Activated CD4-positive, alpha-beta T cell treated with anti-CD3 and anti-CD28 coated beads, Interleukin-2, amount 10 ng/mL, durations not matched to agents 7 days and 5 days (primary cell): Measurements from ENCODE around the gene PCLO. TPM values are rescaled to one million over a fixed set of nuclear protein-coding genes. Genes with fewer than 3 reads are reported as not detected.

Experiments used
- CTCF ChIA-PET: fragments of 350-600 bp; sonication (Branson Sonifier 250); formaldehyde crosslinking; loops from one replicate; lab custom pipeline; 2021; ENCODE audit warnings: antibody characterized with exemption; lab: Charles Lee
- POLR2A ChIA-PET: fragments of 350-600 bp; sonication (Branson Sonifier 250); formaldehyde crosslinking; loops from one replicate; lab custom pipeline; 2021; ENCODE audit warnings: antibody characterized with exemption; lab: Charles Lee
- DNase-seq: peaks from one replicate; pipeline ENCODE4 v3.0.0-alpha.2; 2020
- H3K27ac Mint-ChIP-seq: one replicate; pipeline ENCODE4 v1.8.0; 2021; ENCODE audit warnings: mild to moderate bottlenecking, moderate library complexity, mixed read lengths
- H3K27me3 Mint-ChIP-seq: one replicate; pipeline ENCODE4 v1.8.0; 2021; ENCODE audit warnings: mixed read lengths
- H3K36me3 Mint-ChIP-seq: one replicate; pipeline ENCODE4 v1.8.0; 2021; ENCODE audit warnings: low read depth, mixed read lengths
- H3K4me1 Mint-ChIP-seq: one replicate; pipeline ENCODE4 v1.8.0; 2021; ENCODE audit warnings: mixed read lengths
- H3K4me3 Mint-ChIP-seq: one replicate; pipeline ENCODE4 v1.8.0; 2021; ENCODE audit warnings: mild to moderate bottlenecking, moderate library complexity, mixed read lengths
- H3K9me3 Mint-ChIP-seq: one replicate; pipeline ENCODE4 v1.8.0; 2021; ENCODE audit warnings: mixed read lengths
- total RNA-seq, 2 experiments: library from RNA; stranded (reverse); gene quantifications; one replicate each; pipeline ENCODE4 v1.2.3, GENCODE V29; 2021

Gene PCLO
- total RNA-seq, 2 experiments from 2014 or later = not detected

- H3K27me3 Mint-ChIP-seq = no peaks in the 10 kb centered on the region
- no peak overlapping the region for H3K27ac Mint-ChIP-seq
- no peaks in the 10 kb centered on the region for H3K4me1 Mint-ChIP-seq
- ChIA-PET POLR2A (no interaction called here), CTCF (no interaction called here)
- no peak for DNase-seq
- H3K4me3 Mint-ChIP-seq = no peak overlapping the region
- H3K36me3 Mint-ChIP-seq = no peaks in the 10 kb centered on the region
- no peaks in the 10 kb centered on the region for H3K9me3 Mint-ChIP-seq
Observed at GRCh38 chr7:82705517-82706260, 457.0 kb downstream of the PCLO start.

DNA sequence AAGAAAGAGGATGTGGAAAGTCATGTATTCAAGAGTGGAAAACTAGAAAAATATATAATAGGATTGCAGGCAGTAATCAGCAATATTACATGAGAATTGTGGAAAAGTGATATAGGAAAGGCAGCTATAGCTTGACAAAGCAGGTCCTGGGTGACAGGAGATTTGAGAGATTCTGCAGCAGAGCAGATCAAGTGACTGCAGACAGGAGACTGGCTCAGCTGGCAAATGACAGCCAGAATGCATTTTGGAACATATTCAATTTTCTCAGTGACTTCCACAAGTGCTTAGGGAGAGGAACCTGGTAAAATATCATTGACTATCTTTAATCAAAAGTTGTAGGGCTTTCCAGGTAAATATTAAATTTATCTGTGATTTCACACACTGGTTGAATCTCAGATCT, 458.6 kb downstream of the PCLO start:
- no peaks in the 10 kb centered on the region for H3K4me1 Mint-ChIP-seq
- no peak overlapping the region for H3K4me3 Mint-ChIP-seq
- no peaks in the 10 kb centered on the region for H3K9me3 Mint-ChIP-seq
- ChIA-PET CTCF (interaction anchor here (1.2 kb wide), 1 partner anchor 10 kb away, joined by 3 read pairs; no protein-coding TSS in a partner anchor), POLR2A (no interaction called here)
- no peaks in the 10 kb centered on the region for H3K36me3 Mint-ChIP-seq
- no peak overlapping the region for H3K27ac Mint-ChIP-seq
- H3K27me3 Mint-ChIP-seq = no peaks in the 10 kb centered on the region
- DNase-seq = no peak
